Measurements from ENCODE around the gene RAPGEF3.

The RAPGEF3 gene

GRCh38 chr12:47794679-47795078 lies 36.0 kb upstream of the RAPGEF3 start:
- no peak for TF ChIP-seq CTCF (IDR thresholded peaks at IDR 0.05; ENCODE audit: low read depth, low read length, missing control alignments)
- DNase-seq: no peak
- in situ Hi-C loops (cut with HindIII; ENCODE audit: low pct_ligation_motif_present, low sequenced_read_pairs): no loop called here
- peaks cover 79% of the 10 kb centered on the region for H3K36me3 ChIP-seq (replicated peaks)
- no peaks in the 10 kb centered on the region for H3K27me3 ChIP-seq (replicated peaks)
- no peak overlapping the region for H3K27ac ChIP-seq
- no peak overlapping the region for H3K4me3 ChIP-seq (ENCODE audit: low read depth, low read length)

GRCh38 chr12:47793015-47793681 lies 34.5 kb upstream of the RAPGEF3 start:
- H3K36me3 ChIP-seq (replicated peaks): peaks cover 90% of the 10 kb centered on the region
- TF ChIP-seq CTCF (IDR thresholded peaks at IDR 0.05; ENCODE audit: low read depth, low read length, missing control alignments): no peak
- no peak overlapping the region for H3K27ac ChIP-seq
- in situ Hi-C loops (cut with HindIII; ENCODE audit: low pct_ligation_motif_present, low sequenced_read_pairs): no loop called here
- H3K27me3 ChIP-seq (replicated peaks): no peaks in the 10 kb centered on the region
- H3K4me3 ChIP-seq (ENCODE audit: low read depth, low read length): no peak overlapping the region
- DNase-seq: no peak

- TF ChIP-seq CTCF (IDR thresholded peaks at IDR 0.05; ENCODE audit: low read depth, low read length, missing control alignments): no peak
- no peak for DNase-seq
- Histone ChIP-seq H3K4me3 (ENCODE audit: low read depth, low read length) (no peak overlapping the region), H3K36me3 (replicated peaks) (peaks cover 94% of the 10 kb centered on the region), H3K27ac (no peak overlapping the region), H3K27me3 (replicated peaks) (no peaks in the 10 kb centered on the region)
- in situ Hi-C loops (cut with HindIII; ENCODE audit: low pct_ligation_motif_present, low sequenced_read_pairs): no loop called here
Measured at GRCh38 chr12:47791874-47792273, 33.2 kb upstream of the RAPGEF3 start.

GRCh38 chr12:47791351-47791746 lies 32.7 kb upstream of the RAPGEF3 start:
- TF ChIP-seq CTCF (IDR thresholded peaks at IDR 0.05; ENCODE audit: low read depth, low read length, missing control alignments): no peak

GRCh38 chr12:47790676-47791350 lies 32.1 kb upstream of the RAPGEF3 start:
- TF ChIP-seq CTCF (IDR thresholded peaks at IDR 0.05; ENCODE audit: low read depth, low read length, missing control alignments): no peak
- in situ Hi-C loops (cut with HindIII; ENCODE audit: low pct_ligation_motif_present, low sequenced_read_pairs): no loop called here
- Histone ChIP-seq H3K27ac (no peak overlapping the region), H3K4me3 (ENCODE audit: low read depth, low read length) (no peak overlapping the region), H3K36me3 (replicated peaks) (peaks cover 95% of the 10 kb centered on the region), H3K27me3 (replicated peaks) (no peaks in the 10 kb centered on the region)
- no peak for DNase-seq

More at GRCh38 chr12:47791351-47791746, 32.7 kb upstream of the RAPGEF3 start:
- Histone ChIP-seq H3K36me3 (replicated peaks) (peaks cover 94% of the 10 kb centered on the region), H3K4me3 (ENCODE audit: low read depth, low read length) (no peak overlapping the region), H3K27me3 (replicated peaks) (no peaks in the 10 kb centered on the region), H3K27ac (no peak overlapping the region)
- DNase-seq: no peak
- in situ Hi-C loops (cut with HindIII; ENCODE audit: low pct_ligation_motif_present, low sequenced_read_pairs): no loop called here

All from brain microvascular endothelial cell (primary cell).